Duodenal mucosa (tissue), 2 donors: ENCODE data around the gene BOLL.

Experiments used
- H3K27ac ChIP-seq: one replicate; pipeline ENCODE4 v1.7.0; 2013; ENCODE audit warnings: low read depth, low read length
- H3K27me3 ChIP-seq, 2 donors: one replicate each; pipeline ENCODE4 v1.7.0; 2013; ENCODE audit warnings: low read length in 2 of 2, control low read depth in 1 of 2; ENCODE audit not compliant: insufficient read depth in 2 of 2, control insufficient read depth in 1 of 2
- H3K36me3 ChIP-seq, 2 donors: one replicate each; pipeline ENCODE4 v1.7.0; 2013; ENCODE audit warnings: low read length in 2 of 2, control low read depth in 1 of 2; ENCODE audit not compliant: insufficient read depth in 2 of 2, control insufficient read depth in 1 of 2
- H3K4me1 ChIP-seq, 2 donors: one replicate each; pipeline ENCODE4 v1.7.0; 2013; ENCODE audit warnings: low read length in 2 of 2, control low read depth in 1 of 2; ENCODE audit not compliant: insufficient read depth in 2 of 2, control insufficient read depth in 1 of 2
- H3K4me3 ChIP-seq, 2 donors: one replicate each; pipeline ENCODE4 v1.7.0; 2013; ENCODE audit warnings: low read length in 2 of 2, low read depth in 1 of 2
- H3K9ac ChIP-seq, 2 donors: one replicate each; pipeline ENCODE4 v1.7.0; 2013; ENCODE audit warnings: low read length in 2 of 2, low read depth in 1 of 2
- H3K9me3 ChIP-seq, 2 donors: one replicate each; pipeline ENCODE4 v1.7.0; 2013; ENCODE audit warnings: low read length in 2 of 2, control low read depth in 1 of 2; ENCODE audit not compliant: control insufficient read depth in 1 of 2

Gene BOLL

DNA sequence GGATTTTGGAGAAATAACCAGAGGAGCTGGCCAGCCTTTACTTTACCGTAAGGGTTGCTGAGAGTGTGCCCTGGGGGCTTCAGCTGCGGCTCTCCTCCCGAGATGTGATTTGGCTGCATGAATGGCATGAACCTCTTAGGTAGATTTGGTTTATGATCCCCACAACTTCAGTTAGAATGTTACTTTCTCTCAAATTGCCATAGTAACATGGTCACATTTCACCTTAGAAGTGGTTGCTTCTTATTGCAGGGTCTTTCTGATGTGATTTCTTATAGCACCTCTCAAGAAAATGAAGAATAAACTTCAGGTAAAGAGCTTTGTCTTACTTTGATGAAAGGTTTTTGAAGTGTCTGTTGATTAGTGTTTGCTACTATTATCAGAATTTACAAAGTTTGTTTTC, 24.9 kb upstream of the BOLL start:
- Histone ChIP-seq H3K4me3 (no peak overlapping the region), H3K27me3 (peaks cover 12 to 14% of the 10 kb centered on the region in 2 donors), H3K4me1 (peaks cover 0 to 7% of the 10 kb centered on the region in 2 donors), H3K9me3 (no peaks in the 10 kb centered on the region), H3K36me3 (no peaks in the 10 kb centered on the region), H3K27ac (no peak overlapping the region), H3K9ac (no peak overlapping the region)

- no peak overlapping the region for H3K9ac ChIP-seq
Measured at GRCh38 chr2:197809064-197809463, 23.9 kb upstream of the BOLL start.

DNA sequence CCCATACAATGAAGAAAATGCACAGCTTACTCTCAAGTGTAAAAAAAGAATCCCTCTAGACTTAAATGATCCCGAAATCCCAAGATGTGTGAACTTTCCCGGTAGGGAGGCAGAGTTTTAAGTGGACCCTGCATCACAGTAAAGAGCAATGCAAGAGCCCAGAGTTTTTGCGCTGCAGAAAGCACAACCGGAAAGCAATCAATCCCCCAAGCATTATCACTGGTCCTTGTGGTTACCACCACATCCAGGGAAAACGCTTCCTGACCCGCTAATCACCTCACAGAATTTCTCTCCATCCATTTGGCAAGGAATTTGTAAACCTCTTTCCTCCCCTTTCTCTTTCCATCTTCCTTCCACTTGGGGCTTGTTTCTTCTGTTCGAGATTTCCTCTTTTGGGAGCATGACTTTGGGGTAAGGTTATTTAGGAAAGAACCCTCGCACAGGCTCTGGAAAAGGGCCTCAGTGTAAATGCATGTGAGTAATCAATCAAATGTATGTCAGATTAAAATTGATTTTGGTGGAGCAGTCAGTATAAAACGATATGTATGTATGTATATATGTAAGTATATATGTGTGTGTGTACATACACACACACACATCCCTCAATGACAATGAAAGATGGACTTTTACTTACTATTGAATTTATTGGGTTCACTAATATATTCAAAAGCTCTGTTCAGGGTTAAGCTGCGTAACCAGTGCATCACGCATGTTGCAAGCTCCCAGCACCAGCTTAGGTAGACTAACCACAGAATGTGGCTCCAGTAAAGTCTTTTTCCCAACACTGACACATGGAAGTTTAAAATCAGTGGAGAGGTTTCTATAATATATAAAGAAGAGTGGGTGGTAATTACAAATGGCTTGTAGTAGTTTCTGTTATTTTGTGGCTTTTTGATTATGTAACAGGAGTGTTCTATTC, 20.9 kb upstream of the BOLL start:
- Histone ChIP-seq H3K4me1 (peaks cover 6 to 13% of the 10 kb centered on the region in 2 donors), H3K27ac (no peak overlapping the region), H3K4me3 (peak overlapping the region; percentile 63 to 73), H3K27me3 (peaks cover 17 to 24% of the 10 kb centered on the region in 2 donors), H3K9ac (peak overlapping the region in 1 of 2 donors; percentile 7), H3K36me3 (no peaks in the 10 kb centered on the region), H3K9me3 (no peaks in the 10 kb centered on the region)

More at GRCh38 chr2:197809064-197809463, 23.9 kb upstream of the BOLL start:
- H3K4me1 ChIP-seq: peaks cover 2 to 10% of the 10 kb centered on the region in 2 donors
- H3K36me3 ChIP-seq: no peaks in the 10 kb centered on the region
- H3K9me3 ChIP-seq: no peaks in the 10 kb centered on the region
- peaks cover 13 to 17% of the 10 kb centered on the region in 2 donors for H3K27me3 ChIP-seq
- no peak overlapping the region for H3K4me3 ChIP-seq
- no peak overlapping the region for H3K27ac ChIP-seq

DNA sequence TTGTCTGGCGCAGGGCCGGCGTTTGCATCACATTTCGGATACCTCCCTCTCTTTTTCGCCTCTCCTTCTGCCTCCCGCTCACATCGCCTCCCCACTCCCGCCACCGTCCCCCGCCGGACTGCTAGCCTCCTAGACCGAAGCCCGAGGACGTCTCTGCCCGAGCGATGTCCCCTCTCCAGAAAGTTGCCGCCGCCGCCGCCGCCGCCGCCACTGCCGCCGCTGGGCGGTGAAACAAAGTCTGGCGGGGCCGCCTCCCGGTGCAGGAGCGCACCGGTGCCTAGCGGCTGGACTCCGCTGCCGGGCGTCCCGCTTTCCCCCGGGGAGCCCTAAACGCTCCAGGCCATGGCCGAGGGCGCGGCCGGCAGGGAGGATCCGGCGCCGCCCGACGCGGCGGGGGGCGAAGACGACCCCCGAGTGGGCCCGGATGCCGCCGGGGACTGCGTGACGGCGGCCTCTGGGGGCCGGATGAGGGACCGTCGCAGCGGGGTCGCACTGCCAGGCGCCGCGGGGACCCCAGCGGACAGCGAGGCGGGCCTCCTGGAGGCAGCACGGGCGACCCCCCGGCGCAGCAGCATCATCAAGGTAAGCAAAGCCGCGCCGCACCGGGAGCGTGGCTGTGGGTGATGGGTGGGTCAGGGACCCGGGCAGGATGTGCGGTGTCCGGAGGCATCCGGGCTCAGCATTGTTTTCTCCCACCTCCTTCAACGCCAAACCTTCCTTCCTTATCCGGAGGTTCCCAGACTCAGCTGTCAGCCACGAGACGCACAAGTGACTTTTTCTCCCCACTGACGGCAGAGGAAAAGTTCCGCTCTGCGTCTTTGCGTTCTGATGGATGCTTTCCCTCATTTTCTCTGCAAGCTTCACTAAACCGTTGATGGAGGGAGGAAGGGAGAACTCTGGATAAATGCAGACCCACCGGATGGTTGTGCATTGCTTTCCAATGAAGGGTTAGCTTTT, 19.9 kb upstream of the BOLL start:
- no peaks in the 10 kb centered on the region for H3K36me3 ChIP-seq
- peak overlapping the region; percentile 7 to 40 for H3K9ac ChIP-seq
- peaks cover 6 to 13% of the 10 kb centered on the region in 2 donors for H3K4me1 ChIP-seq
- peak overlapping the region; percentile 73 for H3K4me3 ChIP-seq
- no peak overlapping the region for H3K27ac ChIP-seq
- no peaks in the 10 kb centered on the region for H3K9me3 ChIP-seq
- H3K27me3 ChIP-seq: peaks cover 19 to 24% of the 10 kb centered on the region in 2 donors

DNA sequence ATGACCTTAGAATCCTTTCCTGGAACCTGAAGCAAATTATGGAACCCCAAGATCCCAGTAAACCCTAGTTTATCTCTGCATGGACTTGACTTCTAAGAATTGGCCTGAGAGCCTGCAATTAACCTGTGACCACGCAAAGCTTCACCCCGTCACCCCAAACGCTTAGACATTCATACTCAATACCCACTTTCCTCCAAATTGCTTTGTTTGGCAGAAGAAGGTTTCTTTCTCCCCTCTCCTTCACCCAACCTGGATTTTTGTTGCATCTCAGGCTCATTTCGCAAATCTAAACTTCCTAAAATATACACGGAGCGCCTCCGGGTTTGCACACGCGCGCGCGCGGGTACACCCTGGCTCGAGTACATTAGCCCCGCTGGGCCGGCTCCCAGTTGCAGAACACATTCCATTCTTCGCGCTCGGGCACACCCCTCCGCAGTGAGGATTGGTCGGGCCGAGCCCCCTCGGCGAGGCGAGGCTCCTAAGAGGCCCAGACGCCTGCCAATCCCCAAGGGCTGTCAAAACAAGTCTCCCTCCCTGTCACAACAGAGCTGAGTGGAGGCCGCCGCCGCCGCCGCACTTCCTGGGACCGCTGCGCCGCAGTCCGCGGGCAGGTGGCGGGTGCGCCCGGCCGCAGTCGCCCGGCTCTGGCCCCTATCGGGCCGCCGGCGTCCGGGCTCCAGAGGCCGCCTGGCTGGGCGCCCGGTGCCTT, 19.1 kb upstream of the BOLL start, which contains the start of gene PLCL1:
TSS of gene PLCL1 (plus strand) at position 545 of the 709 bp plus-strand sequence.
- no peak within 1 kb of the TSS for H3K27ac ChIP-seq
- peaks cover 6 to 13% of the 10 kb centered on the region in 2 donors for H3K4me1 ChIP-seq
- H3K9me3 ChIP-seq: no peaks in the 10 kb centered on the region
- peak within 1 kb of the TSS; percentile 7 to 40 for H3K9ac ChIP-seq
- peak within 1 kb of the TSS; percentile 73 for H3K4me3 ChIP-seq
- peaks cover 19 to 25% of the 10 kb centered on the region in 2 donors for H3K27me3 ChIP-seq
- no peaks in the 10 kb centered on the region for H3K36me3 ChIP-seq

DNA sequence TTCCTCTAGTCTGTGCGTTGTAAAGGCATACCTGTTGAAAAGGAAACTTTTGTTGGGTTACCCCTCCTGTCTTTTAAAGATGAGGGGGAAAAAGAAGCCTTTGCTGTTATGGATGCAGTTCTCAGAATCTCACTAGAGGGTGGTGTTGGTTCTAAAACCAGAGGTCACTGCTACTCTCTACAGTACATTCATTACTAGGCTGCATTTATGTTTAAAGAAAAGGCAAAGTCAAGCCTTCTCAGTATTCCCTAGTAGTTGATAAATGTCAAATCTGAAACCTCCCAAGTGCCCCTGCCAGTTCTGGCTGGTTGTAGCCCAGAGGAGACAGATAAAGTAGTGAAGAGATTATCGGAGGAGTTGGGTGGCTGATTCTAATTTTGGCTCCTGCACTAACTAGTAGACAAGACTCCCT, 17.9 kb upstream of the BOLL start:
- Histone ChIP-seq H3K36me3 (no peaks in the 10 kb centered on the region), H3K4me3 (no peak overlapping the region)

DNA sequence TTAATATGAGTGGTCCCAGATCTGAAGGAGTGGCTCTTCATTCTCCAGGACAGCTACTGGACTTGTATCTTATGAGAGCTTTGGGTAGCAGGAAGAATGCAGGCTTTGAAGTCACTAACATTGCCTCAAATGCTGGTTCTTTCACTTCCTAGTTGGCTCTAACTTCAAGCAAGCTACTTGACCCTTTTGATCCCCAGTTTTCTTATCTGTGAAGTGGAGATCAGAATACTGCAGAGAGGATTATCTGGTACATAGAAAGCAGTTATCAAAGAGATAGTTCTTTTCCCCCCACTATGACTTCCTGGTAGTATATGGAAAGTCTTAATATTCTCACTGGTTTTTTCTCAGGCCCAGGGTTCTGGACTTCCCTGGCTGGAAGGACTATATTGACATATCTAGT, 15.9 kb upstream of the BOLL start:
- no peak overlapping the region for H3K4me3 ChIP-seq
- peaks cover 6 to 11% of the 10 kb centered on the region in 2 donors for H3K4me1 ChIP-seq
- H3K9ac ChIP-seq: no peak overlapping the region
- H3K27ac ChIP-seq: no peak overlapping the region
- H3K36me3 ChIP-seq: no peaks in the 10 kb centered on the region
- no peaks in the 10 kb centered on the region for H3K9me3 ChIP-seq
- peaks cover 17 to 25% of the 10 kb centered on the region in 2 donors for H3K27me3 ChIP-seq

More for the DNA sequence above, 17.9 kb upstream of the BOLL start:
- H3K4me1 ChIP-seq: peaks cover 6 to 13% of the 10 kb centered on the region in 2 donors
- H3K9ac ChIP-seq: no peak overlapping the region
- H3K9me3 ChIP-seq: no peaks in the 10 kb centered on the region
- no peak overlapping the region for H3K27ac ChIP-seq
- peaks cover 19 to 29% of the 10 kb centered on the region in 2 donors for H3K27me3 ChIP-seq

GRCh38 chr2:197800091-197800490, 15.0 kb upstream of the BOLL start:
- Histone ChIP-seq H3K27me3 (peaks cover 8 to 15% of the 10 kb centered on the region in 2 donors), H3K9ac (no peak overlapping the region), H3K36me3 (no peaks in the 10 kb centered on the region), H3K4me1 (peaks cover 6% of the 10 kb centered on the region in 2 donors), H3K4me3 (no peak overlapping the region), H3K27ac (no peak overlapping the region), H3K9me3 (no peaks in the 10 kb centered on the region)

- Histone ChIP-seq H3K9me3 (no peaks in the 10 kb centered on the region), H3K36me3 (no peaks in the 10 kb centered on the region), H3K27me3 (peaks cover 6 to 12% of the 10 kb centered on the region in 2 donors), H3K4me1 (peaks cover 3 to 5% of the 10 kb centered on the region in 2 donors), H3K9ac (no peak overlapping the region), H3K4me3 (no peak overlapping the region), H3K27ac (no peak overlapping the region)
Measured at GRCh38 chr2:197799068-197799467, 13.9 kb upstream of the BOLL start.
